ENCODE data around the gene PDE4D.

The PDE4D gene

DNA sequence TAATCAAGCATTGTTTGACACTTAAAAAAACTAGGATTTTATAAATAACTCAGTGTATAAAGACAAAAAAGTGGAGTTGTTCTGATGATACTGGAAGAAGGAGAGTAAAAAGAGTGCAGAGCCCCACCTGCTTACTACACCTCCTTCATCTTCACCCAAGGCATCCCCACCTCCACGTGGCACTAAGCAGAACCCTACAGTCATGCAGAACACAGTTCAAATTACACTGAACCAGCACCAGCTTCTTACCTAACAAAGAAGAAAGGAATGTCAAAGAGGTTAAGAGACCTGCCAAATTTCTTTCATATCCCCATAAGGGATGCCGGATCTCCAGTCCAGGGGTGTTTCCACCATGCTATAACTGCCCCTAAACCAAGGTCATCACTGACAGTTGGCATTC, 55.5 kb downstream of the PDE4D start:
- FAIRE-seq = no peak

DNA sequence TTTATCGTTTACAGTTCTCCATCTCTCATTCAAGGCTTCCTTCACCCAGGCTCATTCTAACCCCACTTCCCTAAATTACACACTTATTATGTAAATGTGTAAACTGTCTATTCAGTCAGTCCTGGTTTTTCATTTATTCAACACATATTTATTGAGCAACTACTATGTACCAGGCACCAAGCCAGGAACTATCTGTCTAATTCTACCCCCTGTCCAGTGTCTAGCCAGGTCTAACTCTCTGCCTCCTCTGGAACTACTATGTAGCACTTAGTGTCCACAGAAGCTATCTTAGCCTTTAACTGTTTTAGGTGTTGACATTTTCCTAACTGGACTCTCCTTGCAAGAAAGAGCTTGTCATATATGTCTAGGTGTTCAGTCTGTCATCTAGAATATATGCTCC, 56.5 kb downstream of the PDE4D start:
- no peak for FAIRE-seq

- no peak for FAIRE-seq
Observed at GRCh38 chr5:59835800-59836199, 57.7 kb downstream of the PDE4D start.

- no peak for FAIRE-seq
Observed at GRCh38 chr5:59833448-59833847, 60.1 kb downstream of the PDE4D start.

DNA sequence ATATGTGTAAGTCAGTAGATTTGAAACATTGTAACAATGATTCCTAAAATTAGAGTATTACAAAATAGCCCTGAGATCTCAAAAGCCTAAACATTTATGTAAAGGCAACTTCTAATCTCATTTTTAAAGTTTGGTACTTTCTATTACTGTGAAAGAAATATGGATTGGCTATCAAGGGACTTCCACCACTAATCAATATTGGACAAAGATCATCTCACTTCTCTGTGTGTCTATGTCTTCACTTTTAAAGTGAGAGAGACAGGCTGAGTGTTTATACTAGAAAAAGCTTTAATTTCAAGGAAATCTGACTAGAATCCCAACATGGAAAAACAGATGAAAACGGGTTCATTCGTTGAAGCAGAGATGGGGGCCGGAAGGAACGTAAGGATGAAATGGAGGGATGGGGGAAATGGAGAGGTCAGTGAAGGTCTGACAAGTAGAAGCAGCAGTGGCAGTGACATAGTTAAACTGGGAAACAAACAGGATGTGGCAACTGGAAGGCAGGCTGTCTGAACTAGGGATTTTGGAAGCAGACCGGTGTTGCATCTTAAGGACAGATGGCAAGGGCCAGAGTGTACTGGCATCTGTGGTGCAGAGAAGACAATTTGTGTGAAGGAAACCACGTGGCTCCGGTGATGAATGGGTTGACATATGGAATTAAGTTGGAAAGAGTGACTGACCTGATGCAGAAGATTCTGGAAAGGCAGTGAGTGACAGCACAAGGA, 60.8 kb downstream of the PDE4D start:
- FAIRE-seq = no peak

DNA sequence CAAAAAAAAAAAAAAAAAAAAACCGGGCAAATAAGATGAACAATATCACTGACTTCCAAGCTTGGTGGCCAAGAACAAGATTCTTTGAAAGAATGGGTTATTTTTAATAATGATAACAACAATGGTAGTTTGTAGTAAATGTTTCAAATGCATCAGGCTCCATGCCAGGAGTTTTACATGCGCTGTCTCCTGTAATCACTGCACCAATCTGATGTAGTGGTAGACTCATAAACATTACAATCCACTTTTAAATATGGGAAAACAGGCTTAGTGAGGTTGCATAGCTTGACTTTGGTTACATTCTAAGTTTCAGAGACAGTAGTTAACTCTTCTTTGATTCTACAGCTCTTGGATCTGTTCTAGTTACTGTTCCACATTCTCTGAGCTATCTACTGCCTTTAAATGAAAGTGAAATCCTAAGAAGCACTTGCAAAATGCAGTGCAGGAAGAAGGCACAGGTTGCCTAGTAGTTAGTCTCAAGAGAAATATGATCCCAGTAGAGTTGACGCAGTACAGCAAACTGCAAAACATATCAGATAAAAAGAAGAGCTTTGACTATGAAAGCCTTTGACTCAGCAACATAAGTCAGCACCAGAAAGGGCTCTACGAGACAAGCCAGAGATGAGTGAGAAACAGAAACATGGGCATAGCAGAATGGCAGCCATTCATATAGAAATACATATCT, 62.1 kb downstream of the PDE4D start:
- no peak for FAIRE-seq

DNA sequence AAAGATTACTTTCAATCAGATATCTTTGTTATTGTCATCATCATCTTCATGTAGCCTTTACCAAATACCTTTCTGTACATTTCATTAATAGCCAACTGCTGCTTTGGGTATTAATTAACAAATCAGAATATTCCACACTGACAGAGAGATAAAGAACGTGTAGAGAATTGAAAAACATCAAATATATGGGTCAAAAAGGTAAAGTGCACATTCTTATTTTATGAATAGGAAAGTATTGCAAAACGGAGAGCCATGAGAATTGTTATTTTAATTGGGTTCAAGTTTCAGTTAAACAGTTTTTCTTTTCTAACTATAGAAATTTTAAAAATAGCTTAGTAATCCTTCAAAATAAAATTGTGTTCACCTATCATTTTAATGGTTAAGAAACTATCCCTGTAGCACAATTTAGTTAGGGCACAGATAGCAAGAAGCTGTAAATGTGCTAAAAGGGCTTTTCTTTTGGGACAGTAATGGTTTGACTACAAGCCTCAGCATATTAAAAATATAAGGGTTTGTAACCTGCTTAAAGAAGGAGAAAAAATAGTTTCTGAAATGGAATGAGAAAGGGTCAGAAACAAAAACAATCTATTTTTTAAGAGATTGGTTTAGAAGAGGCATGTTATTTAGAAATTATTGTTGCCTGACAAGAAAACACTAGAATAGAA, 62.9 kb downstream of the PDE4D start:
- no peak for FAIRE-seq

DNA sequence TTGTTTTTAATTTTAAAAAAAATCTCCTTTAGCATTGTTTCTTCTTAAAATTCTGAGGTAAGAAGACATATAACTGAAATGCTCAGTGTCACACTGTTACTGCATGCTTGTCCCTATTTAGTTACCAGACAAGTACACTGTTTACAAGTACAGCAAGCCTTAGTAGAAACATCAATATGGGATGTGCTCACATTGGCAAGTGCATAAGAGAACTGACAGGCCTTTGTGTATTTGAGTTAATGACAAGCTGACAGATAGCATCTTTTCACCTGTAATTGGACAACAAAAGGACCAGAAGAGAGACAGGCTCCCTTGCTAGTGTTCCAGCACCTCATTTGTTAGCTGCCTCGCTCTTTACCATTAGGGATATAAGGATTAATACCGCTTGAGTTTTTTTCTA, 63.6 kb downstream of the PDE4D start:
- no peak for FAIRE-seq

DNA sequence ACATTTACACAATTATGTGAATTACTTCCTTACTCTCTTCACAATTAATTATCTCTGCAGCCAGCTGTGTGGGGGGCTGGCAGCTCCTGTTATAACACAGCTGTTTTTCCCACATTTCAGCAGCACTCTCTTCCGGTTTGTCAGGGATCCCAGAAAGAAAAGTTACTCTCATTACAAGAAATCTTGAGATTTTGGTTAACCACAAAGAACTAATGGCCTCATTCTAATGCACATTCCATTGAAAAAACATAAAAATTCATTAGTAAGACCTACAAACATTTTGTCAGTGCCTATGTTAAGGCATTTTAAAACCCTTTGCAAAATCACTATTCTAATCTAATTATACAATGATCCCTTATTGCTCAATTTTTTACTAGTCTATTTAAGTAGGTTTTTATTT, 64.1 kb downstream of the PDE4D start:
- no peak for FAIRE-seq

DNA sequence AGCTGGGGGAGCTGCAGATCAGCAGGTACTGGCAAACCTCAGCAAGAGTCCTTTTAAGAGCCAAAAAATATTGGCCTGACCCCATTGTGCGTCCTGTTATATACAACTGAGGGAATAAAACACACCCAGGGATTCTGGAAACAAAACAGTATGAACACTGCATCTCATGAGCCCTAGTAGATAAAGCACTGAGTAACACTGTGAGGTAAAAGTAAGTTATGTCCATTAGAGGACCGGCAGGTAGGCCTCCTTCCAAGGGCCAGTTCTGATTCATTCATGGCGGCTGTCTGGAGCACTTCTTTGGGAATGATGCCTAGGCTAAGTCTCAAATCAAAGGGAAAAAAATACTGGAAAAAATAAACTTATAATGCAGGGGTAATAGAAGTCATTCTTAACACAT, 64.9 kb downstream of the PDE4D start:
- FAIRE-seq = no peak

DNA sequence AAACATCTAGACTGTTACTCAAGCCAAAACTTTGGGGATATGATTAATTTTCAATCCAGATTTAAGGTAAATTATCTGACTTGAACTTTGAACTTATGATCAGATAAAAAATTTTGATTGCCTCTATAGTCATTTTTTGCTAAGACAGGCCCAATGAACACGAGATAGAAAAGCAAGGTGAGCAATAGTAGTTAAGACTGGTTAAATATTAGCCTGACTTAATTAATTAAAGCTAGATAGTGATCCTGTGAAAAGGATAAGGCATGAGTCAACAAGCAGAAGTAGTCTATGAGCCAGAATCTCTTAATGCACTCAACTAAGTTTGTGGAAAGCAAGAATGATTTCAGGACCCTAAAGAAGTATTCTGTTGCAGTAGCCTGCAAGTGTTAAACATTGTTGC, 66.5 kb downstream of the PDE4D start:
- FAIRE-seq = no peak

DNA sequence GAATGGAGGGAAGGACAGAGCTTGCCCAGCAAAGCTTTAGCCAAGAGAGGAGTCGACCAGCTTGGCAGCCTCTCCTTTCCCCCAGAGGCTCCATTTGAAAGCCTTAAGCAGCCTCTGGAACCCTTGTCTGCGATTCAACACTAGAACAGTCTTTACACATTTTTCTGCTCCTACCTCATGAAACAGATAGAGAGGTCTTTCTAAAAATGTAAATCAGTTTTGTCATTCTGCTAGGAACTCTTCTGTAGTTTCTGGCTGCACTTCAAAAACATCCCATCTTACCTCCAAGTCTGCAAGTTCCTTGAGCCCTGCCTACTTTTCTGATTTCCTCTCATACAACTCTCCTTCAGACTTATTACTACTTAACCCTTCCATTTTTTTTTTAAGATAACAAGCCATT, 70.1 kb downstream of the PDE4D start:
- FAIRE-seq = no peak

DNA sequence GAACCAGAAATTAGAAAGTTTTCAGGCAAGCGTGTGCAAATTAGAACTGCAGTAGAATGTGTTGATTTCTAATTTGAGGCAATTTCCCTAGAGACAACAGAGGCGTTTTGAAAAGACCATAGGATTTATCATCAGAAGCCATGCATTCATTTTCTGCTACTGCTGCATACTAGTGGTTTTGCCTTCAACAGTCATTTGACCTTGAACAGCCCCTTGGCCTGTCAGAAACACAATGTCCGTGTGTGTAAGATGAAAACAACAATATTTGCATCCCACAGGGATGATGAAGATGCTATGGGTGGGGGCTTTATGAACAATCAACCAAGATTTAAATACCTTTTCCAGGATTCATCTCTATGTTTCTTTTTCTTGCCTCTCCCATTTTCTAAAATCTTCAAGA, 73.7 kb downstream of the PDE4D start:
- FAIRE-seq = no peak

- no peak for FAIRE-seq
Observed at GRCh38 chr5:59817536-59817935, 76.0 kb downstream of the PDE4D start.

- FAIRE-seq = no peak
Observed at GRCh38 chr5:59816654-59817300, 76.7 kb downstream of the PDE4D start.

- no peak for FAIRE-seq
Observed at GRCh38 chr5:59814537-59814872, 79.0 kb downstream of the PDE4D start.

DNA sequence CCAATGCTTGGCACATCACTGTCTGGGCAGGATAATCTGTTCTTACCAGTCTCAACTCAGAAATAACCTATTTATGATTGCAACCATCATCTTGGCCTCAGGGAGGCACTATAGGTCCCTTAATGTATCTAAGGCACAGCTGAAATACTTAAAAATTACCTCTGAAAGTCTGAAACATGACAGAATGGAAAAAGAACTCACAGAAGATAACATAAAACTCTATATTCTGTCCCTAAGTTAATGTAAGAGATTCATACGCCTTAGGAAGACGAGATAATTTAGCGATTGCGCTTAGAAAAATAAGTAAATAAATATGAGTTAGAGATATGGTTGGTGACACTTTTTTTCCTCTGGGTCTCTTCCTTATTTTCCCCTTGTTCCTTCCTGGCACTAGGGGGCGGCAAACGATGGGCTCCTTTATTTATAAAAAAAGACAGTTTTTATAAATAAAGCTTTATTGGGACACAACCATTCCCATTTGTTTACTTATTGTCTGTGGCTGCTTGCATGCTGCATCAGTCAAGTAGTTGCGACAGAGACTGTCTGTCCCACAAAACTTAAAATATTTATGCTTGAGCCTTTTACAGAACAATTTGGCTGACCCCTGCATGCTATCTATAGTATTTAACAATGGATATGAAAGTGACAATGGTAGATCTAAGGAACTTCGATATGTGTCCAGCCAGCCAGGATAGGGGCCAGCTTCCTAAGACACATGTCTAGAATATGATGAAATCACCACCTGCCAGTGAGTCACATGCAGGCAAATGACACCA, 79.6 kb downstream of the PDE4D start:
- FAIRE-seq = peak; percentile 86

DNA sequence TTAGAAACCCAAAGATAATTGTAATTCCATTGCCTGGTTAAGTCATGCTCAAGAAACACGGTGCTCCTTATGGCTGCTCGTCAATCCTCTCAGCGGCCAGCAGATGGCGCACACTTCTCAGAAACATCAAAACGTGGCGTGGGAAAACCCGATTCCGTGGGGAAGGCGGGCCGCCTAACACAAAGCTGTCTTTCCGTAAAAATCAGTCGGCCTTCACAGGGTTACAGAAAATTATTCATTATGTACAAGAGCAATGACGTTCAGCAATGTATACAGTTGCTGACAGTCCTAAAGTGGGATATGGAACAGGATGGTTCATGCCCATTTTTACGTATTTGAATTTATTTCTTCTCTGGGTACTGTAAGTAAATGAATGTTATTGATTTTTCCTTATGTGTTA, 83.5 kb downstream of the PDE4D start:
- peak; percentile 70 for FAIRE-seq

DNA sequence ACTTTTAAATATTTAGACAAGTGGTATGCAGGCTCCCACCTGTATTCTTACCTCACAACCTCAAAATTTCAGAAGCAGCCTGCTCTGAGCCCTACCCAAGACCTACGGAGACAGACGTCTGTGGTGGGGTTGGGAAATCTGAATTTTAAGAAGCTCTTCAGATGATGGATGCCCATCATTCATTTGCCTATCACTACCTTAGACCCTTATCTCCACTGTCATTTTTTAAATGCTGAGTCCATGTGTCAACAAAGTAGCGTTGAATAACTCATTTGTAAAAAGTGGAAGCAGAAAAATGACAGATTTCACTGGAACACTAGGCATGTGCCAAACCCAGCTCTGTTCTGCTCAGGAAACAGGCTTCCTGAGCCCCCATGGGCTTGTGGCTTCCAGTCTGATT, 85.7 kb downstream of the PDE4D start:
- FAIRE-seq = no peak

DNA sequence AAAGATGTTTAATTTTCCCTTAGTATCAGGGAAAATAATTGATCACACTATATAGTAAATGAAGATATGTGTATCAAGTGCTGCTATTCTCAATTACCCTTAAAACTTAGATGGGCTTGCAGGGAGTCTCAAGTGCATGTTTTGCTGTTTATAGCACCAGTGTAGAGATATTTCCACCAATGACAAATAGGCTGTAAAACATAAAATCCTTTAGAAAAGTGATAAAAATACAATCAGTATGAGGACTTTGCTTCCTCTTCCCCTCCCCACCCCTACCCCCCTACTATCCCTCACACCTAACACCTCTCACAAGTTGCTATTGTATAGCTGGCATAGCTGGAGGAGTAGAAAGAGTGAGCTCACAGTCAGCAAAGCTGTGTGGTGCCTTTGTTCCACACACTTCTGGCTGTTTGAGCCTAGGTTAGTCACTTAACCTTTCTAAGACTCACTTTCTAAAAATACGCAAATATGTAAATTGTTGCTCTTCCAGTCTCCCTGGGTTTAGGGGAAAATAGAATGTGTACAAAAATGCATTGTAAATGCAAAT, 93.1 kb downstream of the PDE4D start:
- FAIRE-seq = no peak

GRCh38 chr5:59799668-59800346, 93.7 kb downstream of the PDE4D start:
- peak; percentile 86 for FAIRE-seq

Data from A204.1 (cell line).